Ovary (tissue), 3 donors: ENCODE measurements around the gene CACNA1H.

ENCODE experiments used
- POLR2A ChIP-seq: fragments of 450-650 bp; IDR thresholded peaks from one replicate; pipeline ENCODE4 v1.6.1; 2017; ENCODE audit warnings: antibody characterized with exemption, mild to moderate bottlenecking, moderate library complexity
- TF ChIP-seq, protein P1 (sequence below), 3 donors: fragments of 450-650 bp in 2 of 3; fragments of 200-600 bp in 1 of 3; IDR thresholded peaks; one replicate each; pipeline versions ENCODE4 v1.5.1 to v1.8.0; 2016 to 2022; ENCODE audit warnings: antibody characterized with exemption in 3 of 3, mild to moderate bottlenecking in 1 of 3
- donor health status: DM: no; HTN: no; CAD: no.

DNA sequence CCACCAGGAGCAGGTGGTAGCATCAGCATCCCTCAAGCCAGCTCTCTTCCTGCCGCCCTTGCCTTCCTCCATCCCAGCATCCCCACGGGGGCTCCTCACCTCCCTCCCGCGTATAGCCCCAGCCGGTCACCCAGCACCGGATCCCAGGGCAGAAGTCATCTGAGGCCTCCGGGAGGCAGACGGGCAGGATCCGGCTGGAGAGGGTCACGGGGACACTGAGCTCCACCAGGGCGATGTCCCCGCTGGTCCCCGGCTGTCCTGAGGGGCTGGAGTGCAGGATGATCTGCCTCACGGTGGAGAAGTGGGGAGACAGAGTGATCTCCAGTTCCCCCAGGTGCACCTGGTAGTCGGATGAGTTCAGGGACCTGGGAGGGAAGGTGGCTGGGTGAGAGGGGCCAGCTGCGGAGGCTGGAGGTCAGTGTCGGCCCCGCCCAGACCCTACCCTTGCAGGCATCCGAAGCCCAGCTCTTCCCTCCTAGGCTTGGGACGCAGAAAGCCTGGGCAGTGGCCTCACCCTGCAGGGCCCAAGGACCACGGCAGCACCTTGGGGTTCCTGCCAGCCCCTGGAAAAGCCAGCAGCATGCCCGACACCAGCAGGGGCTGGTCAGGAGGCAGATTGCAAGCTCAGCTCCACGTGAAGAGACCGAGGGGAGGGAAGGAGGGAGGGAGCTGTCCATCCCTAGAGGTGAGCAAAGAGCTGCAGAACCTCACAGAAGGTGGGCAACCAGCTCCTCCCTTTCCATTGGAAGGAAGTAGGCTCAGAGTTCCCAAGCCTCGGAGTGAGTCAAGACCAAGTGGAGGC lies 69.8 kb downstream of the CACNA1H start:
- TF ChIP-seq, protein P1, sequence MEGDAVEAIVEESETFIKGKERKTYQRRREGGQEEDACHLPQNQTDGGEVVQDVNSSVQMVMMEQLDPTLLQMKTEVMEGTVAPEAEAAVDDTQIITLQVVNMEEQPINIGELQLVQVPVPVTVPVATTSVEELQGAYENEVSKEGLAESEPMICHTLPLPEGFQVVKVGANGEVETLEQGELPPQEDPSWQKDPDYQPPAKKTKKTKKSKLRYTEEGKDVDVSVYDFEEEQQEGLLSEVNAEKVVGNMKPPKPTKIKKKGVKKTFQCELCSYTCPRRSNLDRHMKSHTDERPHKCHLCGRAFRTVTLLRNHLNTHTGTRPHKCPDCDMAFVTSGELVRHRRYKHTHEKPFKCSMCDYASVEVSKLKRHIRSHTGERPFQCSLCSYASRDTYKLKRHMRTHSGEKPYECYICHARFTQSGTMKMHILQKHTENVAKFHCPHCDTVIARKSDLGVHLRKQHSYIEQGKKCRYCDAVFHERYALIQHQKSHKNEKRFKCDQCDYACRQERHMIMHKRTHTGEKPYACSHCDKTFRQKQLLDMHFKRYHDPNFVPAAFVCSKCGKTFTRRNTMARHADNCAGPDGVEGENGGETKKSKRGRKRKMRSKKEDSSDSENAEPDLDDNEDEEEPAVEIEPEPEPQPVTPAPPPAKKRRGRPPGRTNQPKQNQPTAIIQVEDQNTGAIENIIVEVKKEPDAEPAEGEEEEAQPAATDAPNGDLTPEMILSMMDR (IDR thresholded peaks at IDR 0.05), result no peak
- TF ChIP-seq POLR2A, result no peak
